CD4-positive, alpha-beta T cell treated with Interleukin-17A for 4 hours (primary cell): Measurements from ENCODE around the gene CD163.
"Not testable (repeated sequence)": the region's sequence is repeated elsewhere in the genome, so short reads cannot be mapped to it uniquely, and the experiment has no call there.

ENCODE experiments used
- DNase-seq: peaks from one replicate; pipeline ENCODE4 v3.0.0-alpha.2; 2020; ENCODE audit warnings: mixed read lengths

The CD163 gene

GRCh38 chr12:7448099-7448498 lies 55.5 kb downstream of the CD163 start:
- DNase-seq = no peak

DNA sequence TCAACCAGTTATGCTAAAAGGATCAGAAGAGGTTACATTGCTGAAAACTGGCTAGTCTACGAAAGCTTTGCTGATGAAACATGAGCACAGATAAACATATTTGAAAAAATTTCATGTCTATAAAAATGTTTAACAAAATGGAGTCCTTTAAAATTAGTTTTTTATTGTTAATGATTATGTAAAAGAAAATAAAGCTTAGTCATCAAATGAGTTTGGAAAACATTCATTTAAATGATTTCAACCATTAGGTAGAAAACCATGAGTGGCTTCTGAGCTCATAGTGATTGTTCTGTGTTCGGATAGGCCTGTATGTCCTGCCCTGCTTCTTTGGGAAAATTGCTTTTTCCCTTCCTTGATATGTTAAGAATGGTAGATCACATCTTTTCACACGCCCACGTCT lies 59.0 kb downstream of the CD163 start:
- DNase-seq = no peak

- no peak for DNase-seq
Measured at GRCh38 chr12:7444076-7444475, 59.5 kb downstream of the CD163 start, which contains the start of gene CD163L1. Gene CD163L1, minus strand, starts transcription at chr12:7444153. Its CDS starts 26 bp downstream, at chr12:7444127.

DNA sequence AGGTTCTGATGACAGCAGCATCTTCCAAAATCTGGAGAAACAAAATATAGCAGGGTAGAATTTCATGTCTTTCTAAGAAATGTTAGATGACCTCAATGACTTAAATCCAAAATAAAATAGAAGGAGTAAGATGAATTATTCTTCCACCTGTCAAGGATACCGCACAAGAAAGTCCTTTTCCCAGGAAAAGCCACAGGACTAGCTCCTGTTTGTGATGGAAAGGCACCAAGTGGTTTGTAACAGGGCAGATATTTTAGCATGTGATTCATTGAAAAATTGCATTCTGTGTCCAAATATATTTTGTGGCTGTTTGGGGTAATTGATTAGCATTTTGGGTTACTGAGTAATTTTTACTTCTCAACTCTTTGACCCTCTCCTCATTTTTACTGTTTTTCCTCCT lies 62.4 kb downstream of the CD163 start:
- no peak for DNase-seq

GRCh38 chr12:7439579-7440505 lies 63.7 kb downstream of the CD163 start:
- DNase-seq = peak; percentile 22

DNA sequence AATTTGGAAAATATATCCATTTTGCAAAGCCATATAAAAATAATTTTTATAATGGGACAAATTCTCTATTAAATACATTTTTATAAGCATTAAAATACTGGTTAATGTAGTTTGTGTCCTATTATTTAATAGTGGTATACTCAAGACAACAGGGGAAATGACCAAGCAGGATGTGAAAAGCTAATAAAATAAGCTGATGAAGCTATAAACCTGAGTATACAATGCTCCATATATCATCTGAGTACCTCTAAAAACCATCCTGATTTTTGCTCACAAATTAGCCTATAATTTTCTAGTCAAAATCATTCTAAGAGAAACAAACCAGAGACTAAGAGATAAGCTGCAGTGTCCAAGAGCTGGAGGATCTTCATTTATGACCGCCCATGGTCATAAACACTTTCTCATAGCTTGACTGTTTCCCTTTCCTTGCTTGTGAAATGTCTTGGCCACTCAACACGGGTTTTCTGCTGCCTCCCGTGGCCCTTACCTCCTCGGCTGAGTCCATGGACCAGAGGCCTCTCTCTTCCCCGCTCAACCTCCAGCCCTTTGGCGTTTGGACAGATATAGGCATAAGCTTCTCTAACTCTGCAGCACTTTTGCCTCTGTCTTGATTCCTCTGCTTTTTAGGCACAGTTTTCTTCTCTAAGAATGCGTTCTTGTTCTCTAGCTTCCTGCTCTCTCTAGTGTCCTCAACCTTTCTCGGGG lies 65.1 kb downstream of the CD163 start:
- DNase-seq = not testable (repeated sequence)

DNA sequence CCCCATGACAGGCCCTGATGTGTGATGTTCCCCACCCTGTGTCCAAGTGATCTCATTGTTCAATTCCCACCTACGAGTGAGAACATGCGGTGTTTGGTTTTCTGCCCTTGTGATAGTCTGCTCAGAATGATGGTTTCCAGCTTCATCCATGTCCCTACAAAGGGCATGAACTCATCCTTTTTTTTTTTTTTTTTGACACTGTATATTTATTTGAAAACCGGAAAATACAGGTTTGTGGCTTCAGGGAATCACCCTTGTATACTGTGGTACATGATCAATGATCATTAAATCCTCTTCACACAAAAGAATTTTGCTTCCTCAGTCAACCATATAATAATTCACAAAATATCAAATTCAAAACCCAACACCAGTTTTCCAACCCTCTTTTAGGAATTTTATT lies 66.1 kb downstream of the CD163 start:
- DNase-seq = not testable (repeated sequence)

GRCh38 chr12:7434670-7435069 lies 68.9 kb downstream of the CD163 start:
- no peak for DNase-seq

DNA sequence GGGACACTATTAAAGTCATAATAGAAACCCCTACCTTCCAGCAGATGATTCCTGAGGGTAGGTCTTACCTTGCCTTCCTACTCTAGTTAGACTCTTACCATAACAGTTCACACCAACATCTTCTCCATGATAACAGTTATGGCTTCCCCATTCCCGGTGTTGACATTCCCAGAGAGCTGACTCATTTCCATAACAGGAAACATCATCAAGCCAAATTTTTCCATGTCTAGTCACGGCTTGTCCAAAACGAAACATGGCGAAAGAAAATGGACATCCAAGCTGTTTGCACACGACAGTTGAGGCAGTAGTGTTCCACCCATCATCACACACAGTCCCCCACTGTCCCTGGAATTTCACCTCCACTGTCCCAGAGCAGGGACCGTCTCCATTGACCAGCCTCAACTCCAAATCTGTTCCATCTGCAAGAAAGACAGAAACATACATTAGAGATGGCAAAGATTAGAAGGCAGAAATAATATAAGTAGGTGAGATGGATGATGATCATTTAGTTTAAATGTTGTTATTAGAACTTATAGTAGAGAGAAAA lies 70.2 kb downstream of the CD163 start:
- no peak for DNase-seq

GRCh38 chr12:7431993-7432685 lies 71.4 kb downstream of the CD163 start:
- no peak for DNase-seq
